ENCODE data around the gene SKI.
"Not testable (repeated sequence)": the region's sequence is repeated elsewhere in the genome, so short reads cannot be mapped to it uniquely, and the experiment has no call there.

SKI gene

GRCh38 chr1:2259668-2260402 lies 31.7 kb downstream of the SKI start:
- no peak for DNase-seq (ENCODE audit: low spot score)

- DNase-seq (ENCODE audit: low spot score): not testable (repeated sequence)
These were observed 32.4 kb downstream of the SKI start for GRCh38 chr1:2260470-2260869.

GRCh38 chr1:2260917-2261316 lies 32.8 kb downstream of the SKI start:
- DNase-seq (ENCODE audit: low spot score): no peak

- DNase-seq (ENCODE audit: low spot score): not testable (repeated sequence)
These were observed 33.6 kb downstream of the SKI start for GRCh38 chr1:2261476-2262395.

GRCh38 chr1:2266301-2266975 lies 38.3 kb downstream of the SKI start:
- DNase-seq (ENCODE audit: low spot score): no peak

GRCh38 chr1:2267051-2267830 lies 39.1 kb downstream of the SKI start:
- no peak for DNase-seq (ENCODE audit: low spot score)

GRCh38 chr1:2267862-2268261 lies 39.7 kb downstream of the SKI start:
- DNase-seq (ENCODE audit: low spot score): no peak

- DNase-seq (ENCODE audit: low spot score): no peak
These were observed 40.4 kb downstream of the SKI start for GRCh38 chr1:2268285-2269056.

- DNase-seq (ENCODE audit: low spot score): no peak
These were observed 41.2 kb downstream of the SKI start for GRCh38 chr1:2269193-2269921.

- DNase-seq (ENCODE audit: low spot score): no peak
These were observed 41.8 kb downstream of the SKI start for GRCh38 chr1:2269922-2270259.

- peak; percentile 68 for DNase-seq (ENCODE audit: low spot score)
These were observed 42.4 kb downstream of the SKI start for GRCh38 chr1:2270260-2271100.

GRCh38 chr1:2271211-2271721 lies 43.1 kb downstream of the SKI start:
- DNase-seq (ENCODE audit: low spot score): no peak

GRCh38 chr1:2271841-2272655 lies 43.9 kb downstream of the SKI start:
- no peak for DNase-seq (ENCODE audit: low spot score)

GRCh38 chr1:2272686-2273400 lies 44.7 kb downstream of the SKI start:
- no peak for DNase-seq (ENCODE audit: low spot score)

- no peak for DNase-seq (ENCODE audit: low spot score)
These were observed 45.4 kb downstream of the SKI start for GRCh38 chr1:2273401-2274090.

- DNase-seq (ENCODE audit: low spot score): no peak
These were observed 46.3 kb downstream of the SKI start for GRCh38 chr1:2274231-2274928.

All from SK-N-DZ (cell line).